IMR-90 (cell line): Measurements from ENCODE around the gene RAD51B. TPM values are rescaled to one million over a fixed set of nuclear protein-coding genes. Genes with fewer than 3 reads are reported as not detected.

Experiments
- ATAC-seq: fragments of 200-7000 bp; cut with Tn5 transposase; 2 replicates; pipeline ENCODE4 v1.9.1; 2020; ENCODE audit warnings: low read depth, mild to moderate bottlenecking, moderate library complexity
- BruUV-seq: library from RNA; stranded (reverse); fragments of 400-500 nt; replicated peaks from 2 replicates; lab custom pipeline; 2021; lab: Mats Ljungman, UMichigan
- CTCF ChIA-PET: fragments of 300-600 bp; formaldehyde crosslinking; extraction: SDS; loops from one replicate; lab custom pipeline; 2021; ENCODE audit warnings: antibody characterized with exemption; lab: Yijun Ruan, JAX
- POLR2A ChIA-PET: fragments of 300-600 bp; sonication (Branson Sonifier 250); formaldehyde crosslinking; loops from one replicate; lab custom pipeline; 2022; ENCODE audit warnings: antibody characterized with exemption; ENCODE audit not compliant: unreplicated experiment; lab: Charles Lee
- DNase-seq: peaks from one replicate; pipeline ENCODE4 v3.0.0; 2013
- H2AFZ ChIP-seq: replicated peaks from 2 replicates; pipeline ENCODE3; 2013; ENCODE audit warnings: low read length, mild to moderate bottlenecking; ENCODE audit not compliant: poor library complexity
- H2AK5ac ChIP-seq: 2 replicates; pipeline ENCODE4 v1.6.1; 2013; ENCODE audit warnings: low read depth, low read length, inconsistent platforms
- H2AK9ac ChIP-seq: replicated peaks from 2 replicates; pipeline ENCODE3; 2013; ENCODE audit warnings: mild to moderate bottlenecking, low read depth, low read length, moderate library complexity; ENCODE audit not compliant: poor library complexity
- H2BK120ac ChIP-seq: 2 replicates; pipeline ENCODE4 v1.6.1; 2013; ENCODE audit warnings: low read depth, low read length, inconsistent platforms
- H2BK15ac ChIP-seq: 3 replicates; pipeline ENCODE4 v1.6.1; 2013; ENCODE audit warnings: low read depth, low read length, inconsistent platforms
- H2BK20ac ChIP-seq: 2 replicates; pipeline ENCODE4 v1.6.1; 2013; ENCODE audit warnings: low read depth, mild to moderate bottlenecking, inconsistent platforms, low read length, moderate library complexity
- H2BK5ac ChIP-seq: 2 replicates; pipeline ENCODE4 v1.6.1; 2013; ENCODE audit warnings: mild to moderate bottlenecking, low read depth, low read length, inconsistent platforms; ENCODE audit not compliant: poor library complexity, severe bottlenecking
- H3K14ac ChIP-seq: replicated peaks from 2 replicates; pipeline ENCODE4 v1.6.1; 2013; ENCODE audit warnings: low read depth, low read length, inconsistent platforms
- H3K18ac ChIP-seq: 2 replicates; pipeline ENCODE4 v1.6.1; 2013; ENCODE audit warnings: low read depth, low read length, control low read depth
- H3K23ac ChIP-seq: 2 replicates; pipeline ENCODE4 v1.6.1; 2013; ENCODE audit warnings: low read depth, low read length, inconsistent platforms
- H3K27ac ChIP-seq: 2 replicates; pipeline ENCODE4 v1.5.1; 2013; ENCODE audit warnings: mild to moderate bottlenecking, control low read depth, low read length; ENCODE audit not compliant: insufficient read depth
- H3K27me3 ChIP-seq: 2 replicates; pipeline ENCODE4 v1.6.1; 2013; ENCODE audit warnings: low read length; ENCODE audit not compliant: control insufficient read depth, insufficient read depth
- H3K36me3 ChIP-seq: 2 replicates; pipeline ENCODE4 v1.6.1; 2013; ENCODE audit warnings: low read length, mixed read lengths; ENCODE audit not compliant: control insufficient read depth, insufficient read depth
- H3K4ac ChIP-seq: 2 replicates; pipeline ENCODE4 v1.6.1; 2013; ENCODE audit warnings: low read depth, low read length, inconsistent platforms
- H3K4me1 ChIP-seq: 2 replicates; pipeline ENCODE4 v1.6.1; 2013; ENCODE audit warnings: low read length, mixed read lengths; ENCODE audit not compliant: control insufficient read depth, insufficient read depth
- H3K4me2 ChIP-seq: 2 replicates; pipeline ENCODE4 v1.6.1; 2013; ENCODE audit warnings: low read depth, mild to moderate bottlenecking, control low read depth, low read length, moderate library complexity
- H3K4me3 ChIP-seq: 2 replicates; pipeline ENCODE4 v1.5.1; 2013; ENCODE audit warnings: low read depth, mild to moderate bottlenecking, control low read depth, low read length, moderate library complexity; ENCODE audit not compliant: insufficient read depth
- H3K56ac ChIP-seq: 2 replicates; pipeline ENCODE4 v1.6.1; 2013; ENCODE audit warnings: low read length, inconsistent platforms; ENCODE audit not compliant: insufficient read depth; ENCODE audit errors: extremely low read depth
- H3K79me1 ChIP-seq, 2 experiments: 2 replicates each; pipeline ENCODE4 v1.6.1; 2013; ENCODE audit warnings: low read length in 2 of 2, inconsistent platforms in 1 of 2, low read depth in 1 of 2
- H3K9ac ChIP-seq: 2 replicates; pipeline ENCODE4 v1.6.1; 2013; ENCODE audit warnings: low read depth, low read length, control low read depth
- H3K9me1 ChIP-seq: 2 replicates; pipeline ENCODE4 v1.6.1; 2013; ENCODE audit warnings: low read length, inconsistent platforms; ENCODE audit not compliant: insufficient read depth
- H3K9me3 ChIP-seq: 2 replicates; pipeline ENCODE4 v1.6.1; 2013; ENCODE audit warnings: low read length; ENCODE audit not compliant: control insufficient read depth, insufficient read depth
- H4K20me1 ChIP-seq: 2 replicates; pipeline ENCODE4 v1.6.1; 2013; ENCODE audit warnings: low read length, inconsistent platforms; ENCODE audit not compliant: insufficient read depth
- H4K5ac ChIP-seq: 2 replicates; pipeline ENCODE4 v1.6.1; 2013; ENCODE audit warnings: mild to moderate bottlenecking, low read depth, low read length, control low read depth
- H4K8ac ChIP-seq, 2 experiments: 2 replicates each; pipeline ENCODE4 v1.6.1; 2013; ENCODE audit warnings: low read depth in 2 of 2, low read length in 2 of 2, control low read depth in 1 of 2, inconsistent platforms in 1 of 2
- H4K91ac ChIP-seq: 2 replicates; pipeline ENCODE4 v1.6.1; 2013; ENCODE audit warnings: low read depth, low read length, inconsistent platforms; ENCODE audit not compliant: insufficient read depth
- BHLHE40 ChIP-seq: fragments of 150-350 bp; IDR thresholded peaks from 2 replicates; pipeline ENCODE4 v1.6.1; 2016; ENCODE audit warnings: mild to moderate bottlenecking, low read depth, low read length
- CHD1 ChIP-seq: IDR thresholded peaks from 2 replicates; pipeline ENCODE4 v1.6.1; 2012; ENCODE audit warnings: low read depth, low read length, improper control_type of control experiment
- ELK1 ChIP-seq: fragments of 150-350 bp; IDR thresholded peaks from 2 replicates; pipeline ENCODE4 v1.6.1; 2016; ENCODE audit warnings: low read depth, mild to moderate bottlenecking, low read length, moderate library complexity, borderline replicate concordance
- FOS ChIP-seq: fragments of 150-350 bp; IDR thresholded peaks from 2 replicates; pipeline ENCODE4 v1.6.1; 2016; ENCODE audit warnings: low read depth, low read length
- MAFK ChIP-seq: IDR thresholded peaks from 2 replicates; pipeline ENCODE4 v1.6.1; 2012; ENCODE audit warnings: low read depth, low read length, improper control_type of control experiment
- MAZ ChIP-seq: IDR thresholded peaks from 2 replicates; pipeline ENCODE4 v1.6.1; 2012; ENCODE audit warnings: low read depth, mild to moderate bottlenecking, low read length, improper control_type of control experiment, moderate library complexity, borderline replicate concordance
- MXI1 ChIP-seq: IDR thresholded peaks from 2 replicates; pipeline ENCODE4 v1.6.1; 2012; ENCODE audit warnings: low read depth, mild to moderate bottlenecking, low read length, moderate library complexity, borderline replicate concordance
- POLR2A ChIP-seq: IDR thresholded peaks from 2 replicates; pipeline ENCODE4 v1.6.1; 2012; ENCODE audit warnings: mild to moderate bottlenecking, low read depth, low read length
- RAD21 ChIP-seq: IDR thresholded peaks from 2 replicates; pipeline ENCODE4 v1.6.1; 2012; ENCODE audit warnings: low read length, improper control_type of control experiment
- RCOR1 ChIP-seq: IDR thresholded peaks from 2 replicates; pipeline ENCODE4 v1.6.1; 2012; ENCODE audit warnings: mild to moderate bottlenecking, low read length, improper control_type of control experiment; ENCODE audit not compliant: insufficient replicate concordance
- SMC3 ChIP-seq: fragments of 150-350 bp; IDR thresholded peaks from 2 replicates; pipeline ENCODE4 v1.6.1; 2016; ENCODE audit warnings: low read depth, mild to moderate bottlenecking, antibody characterized with exemption, low read length, moderate library complexity
- WGBS, 2 experiments: methylation state at CpG; one replicate each; pipeline versions ENCODE4 v1.1.5 to v1.1.7; 2013; ENCODE audit warnings: missing lambda C conversion rate in 2 of 2; ENCODE audit not compliant: insufficient read length in 1 of 2; ENCODE audit errors: extremely low coverage in 2 of 2; 5-methylcytosine and 5-hydroxymethylcytosine counted together
- dilution Hi-C: fragments of 300-500 bp; cut with HindIII; formaldehyde crosslinking; loops from one replicate; pipeline ENCODE4 v1.14.3; 2018; ENCODE audit warnings: low sequenced_read_pairs; ENCODE audit not compliant: unreplicated experiment
- in situ Hi-C: fragments of 300-500 bp; cut with MboI; formaldehyde crosslinking; loops from 3 replicates; pipeline ENCODE4 v1.14.3; 2019; ENCODE audit warnings: low sequenced_read_pairs, inconsistent platforms, mixed read lengths
- intact Hi-C: fragments of 100-400 bp; cut with micrococcal nuclease; formaldehyde crosslinking; loops from 2 replicates; pipeline ENCODE4 v1.10.0; 2022
- polyA plus RNA-seq, 3 experiments: library from polyadenylated mRNA; depleted of rRNA; stranded (reverse); fragments of >200 nt; gene quantifications; 2 replicates each; pipeline ENCODE4 v1.2.3, GENCODE V29; 2012; ENCODE audit warnings: low replicate concordance in 1 of 3
- total RNA-seq: library from RNA; depleted of rRNA; stranded (reverse); fragments of >200 nt; gene quantifications from 2 replicates; pipeline ENCODE4 v1.2.3, GENCODE V29; 2012

The RAD51B gene
- total and polyA plus RNA-seq, 2 of the 4 experiments (the other 2 are of a cell fraction): 5.1 to 18.8 TPM

DNA sequence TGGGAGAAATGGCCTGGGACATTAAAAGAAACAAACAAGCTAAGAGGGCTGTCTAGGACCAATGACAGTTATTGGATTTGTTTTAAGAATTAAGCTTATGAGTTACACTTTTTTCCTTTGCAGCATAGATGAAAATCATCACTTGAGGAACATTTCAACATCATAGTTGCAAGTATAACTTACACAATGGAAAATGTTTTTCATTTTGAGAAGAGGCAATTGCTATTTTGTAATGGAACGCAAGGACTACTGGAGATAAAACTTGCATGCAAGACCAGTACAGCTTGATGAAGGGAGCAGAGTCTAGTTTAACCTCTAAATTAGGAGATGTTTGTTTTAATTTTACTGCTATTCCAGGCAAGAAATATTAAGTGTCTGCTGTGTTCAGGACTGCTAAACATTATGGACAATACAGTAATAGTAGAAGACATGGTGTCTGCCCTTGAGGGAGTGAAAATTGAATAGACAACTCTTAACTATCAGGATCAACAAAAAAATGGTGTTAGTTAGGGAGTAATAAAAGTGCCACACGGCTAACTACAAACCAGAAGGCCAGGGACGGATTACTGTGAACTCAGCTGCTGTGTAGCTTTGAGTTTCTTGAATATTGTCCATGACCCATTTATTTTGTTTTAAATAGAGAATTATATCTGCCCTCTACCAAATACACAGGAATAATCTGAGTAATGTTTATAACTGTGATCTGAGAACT lies 374.5 kb downstream of the RAD51B start (continued):
- no peak for TF ChIP-seq ELK1

GRCh38 chr14:68195126-68195525 lies 375.5 kb downstream of the RAD51B start:
- Histone ChIP-seq H3K36me3 (no peaks in the 10 kb centered on the region), H2BK20ac (peak overlapping the region; percentile 51; the same call in 1 of the 2 replicates), H3K27me3 (no peaks in the 10 kb centered on the region), H3K23ac (no peak overlapping the region), H3K14ac (no peak overlapping the region), H3K4me2 (no peak overlapping the region), H2BK120ac (no peak overlapping the region), H3K27ac (no peak overlapping the region), H4K8ac (no peak overlapping the region), H3K79me1 (no peaks in the 10 kb centered on the region), H2BK5ac (no peak overlapping the region), H3K4me3 (no peak overlapping the region), H2AK9ac (no peak overlapping the region), H3K18ac (no peak overlapping the region), H3K4me1 (peaks cover 2% of the 10 kb centered on the region; the same call in 1 of the 2 replicates), H3K9me1 (no peaks in the 10 kb centered on the region), H2BK15ac (no peak overlapping the region), H3K4ac (no peak overlapping the region), H4K5ac (no peak overlapping the region), H4K20me1 (no peaks in the 10 kb centered on the region), H3K9me3 (no peaks in the 10 kb centered on the region), H3K56ac (no peak overlapping the region), H2AK5ac (no peak overlapping the region), H2AFZ (no peak overlapping the region), H4K91ac (no peak overlapping the region), H3K9ac (no peak overlapping the region)
- intact Hi-C loops (loop anchor here (10.0 kb wide), 1 partner anchor 90 kb away; no protein-coding TSS in a partner anchor), dilution Hi-C loops (no loop called here), in situ Hi-C loops (no loop called here)
- TF ChIP-seq FOS (no peak), MAFK (no peak), ELK1 (no peak), SMC3 (no peak), MAZ (no peak), RAD21 (no peak), MXI1 (no peak), CHD1 (no peak), RCOR1 (no peak), POLR2A (no peak), BHLHE40 (no peak)
- ATAC-seq (no peak), DNase-seq (no peak)
- WGBS, 2 experiments: no CpG with 5 or more reads among the region's 1 CpG
- BruUV-seq: no TSS peak
- ChIA-PET POLR2A (no interaction called here), CTCF (no interaction called here)
